Stimulated activated naive CD8-positive, alpha-beta T cell treated with anti-CD3 and anti-CD28 coated beads, Interleukin-15, amount 100 ng/mL, for 72 hours (primary cell): Measurements from ENCODE around the gene ZNF688.

Source experiments
- ATAC-seq: fragments of 150-1000 bp; cut with Tn5 transposase; 2 replicates; pipeline ENCODE4 v1.10.0; 2021; ENCODE audit warnings: mild to moderate bottlenecking, moderate library complexity
- DNase-seq, 2 donors: peaks; one replicate each; pipeline ENCODE4 v3.0.0; 2021 to 2022
- H3K27ac Mint-ChIP-seq, 2 donors: one replicate each; pipeline ENCODE4 v1.8.0; 2022; ENCODE audit warnings: mild to moderate bottlenecking in 2 of 2, mixed read lengths in 2 of 2, moderate library complexity in 2 of 2
- H3K27me3 Mint-ChIP-seq: one replicate; pipeline ENCODE4 v1.8.0; 2022; ENCODE audit warnings: mixed read lengths
- H3K4me1 Mint-ChIP-seq: one replicate; pipeline ENCODE4 v1.8.0; 2022; ENCODE audit warnings: mild to moderate bottlenecking, mixed read lengths
- H3K4me3 Mint-ChIP-seq, 2 donors: one replicate each; pipeline ENCODE4 v1.8.0; 2022; ENCODE audit warnings: mild to moderate bottlenecking in 2 of 2, mixed read lengths in 2 of 2, moderate library complexity in 1 of 2
- H3K9me3 Mint-ChIP-seq, 2 donors: one replicate each; pipeline ENCODE4 v1.8.0; 2022; ENCODE audit warnings: mixed read lengths in 2 of 2

The ZNF688 gene

DNA sequence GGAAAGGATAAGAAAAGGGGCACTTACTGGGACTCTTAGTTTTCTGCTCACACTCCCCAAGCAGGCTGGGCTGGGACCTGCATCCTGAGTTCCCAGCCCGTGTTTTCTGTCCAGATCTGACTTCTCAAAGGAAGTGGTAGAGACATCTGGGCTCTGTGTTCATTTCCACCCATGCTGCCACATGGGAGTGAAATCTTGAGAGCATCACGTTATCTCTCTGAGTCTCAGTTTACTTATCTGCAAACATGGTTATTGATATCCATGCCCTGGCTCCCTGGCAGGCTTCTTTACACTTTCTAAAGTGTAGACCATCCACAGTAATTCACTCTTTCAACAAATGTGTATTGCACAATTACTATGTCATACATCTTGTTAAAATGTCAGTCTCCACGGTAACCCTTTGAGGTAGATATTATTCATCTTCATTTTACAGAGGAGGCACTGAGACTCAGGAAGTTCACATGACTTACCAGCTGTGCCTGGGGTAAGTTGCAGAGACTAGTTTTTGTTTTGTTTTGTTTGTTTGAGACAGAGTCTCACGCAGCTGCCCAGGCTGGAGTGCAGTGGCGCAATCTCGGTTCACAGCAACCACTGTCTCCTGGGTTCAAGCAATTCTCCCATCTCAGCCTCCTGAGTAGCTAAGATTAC is 3.4 kb downstream of the ZNF688 start:
- DNase-seq (peak; percentile 30 to 54), ATAC-seq (peak; percentile 63)
- Mint-ChIP-seq H3K4me1 (peaks cover 43% of the 10 kb centered on the region), H3K4me3 (peak overlapping the region; percentile 64 to 74), H3K27me3 (no peaks in the 10 kb centered on the region), H3K27ac (peak overlapping the region; percentile 96 to 97), H3K9me3 (no peaks in the 10 kb centered on the region)

- Mint-ChIP-seq H3K27ac (peak overlapping the region; percentile 63 to 96), H3K27me3 (no peaks in the 10 kb centered on the region), H3K4me3 (peak overlapping the region; percentile 40 to 74), H3K4me1 (peaks cover 44% of the 10 kb centered on the region), H3K9me3 (no peaks in the 10 kb centered on the region)
- ATAC-seq = peak; percentile 51
- peak; percentile 41 to 74 for DNase-seq
These were observed 4.1 kb downstream of the ZNF688 start for GRCh38 chr16:30567160-30567990.

- peaks cover 47% of the 10 kb centered on the region for H3K4me1 Mint-ChIP-seq
- no peak overlapping the region for H3K4me3 Mint-ChIP-seq
These were observed 5.0 kb downstream of the ZNF688 start for GRCh38 chr16:30566531-30566930.

DNA sequence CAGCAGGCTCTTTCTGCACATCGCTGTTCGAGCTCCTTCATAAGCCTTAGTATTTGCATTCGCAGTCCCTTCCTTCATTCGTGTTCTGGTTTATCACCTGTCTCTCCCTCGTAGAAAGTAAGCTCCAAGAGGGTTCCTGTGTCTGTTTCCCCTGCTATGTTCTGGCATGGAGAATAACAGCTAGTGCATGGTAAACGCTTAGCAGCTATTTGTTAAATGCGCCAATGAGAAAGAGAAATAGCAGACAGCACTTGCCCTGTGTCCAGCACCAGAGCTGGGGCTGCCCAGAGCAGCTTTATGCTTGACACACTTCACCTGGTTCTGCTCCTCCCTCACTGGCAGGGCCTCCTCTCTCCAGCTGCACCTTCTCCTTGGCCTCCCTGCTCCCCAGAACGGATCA is 5.5 kb downstream of the ZNF688 start:
- no peaks in the 10 kb centered on the region for H3K9me3 Mint-ChIP-seq
- H3K4me1 Mint-ChIP-seq = peaks cover 50% of the 10 kb centered on the region
- ATAC-seq (no peak), DNase-seq (no peak)
- no peak overlapping the region for H3K27ac Mint-ChIP-seq
- no peaks in the 10 kb centered on the region for H3K27me3 Mint-ChIP-seq
- no peak overlapping the region for H3K4me3 Mint-ChIP-seq

More at GRCh38 chr16:30566531-30566930, 5.0 kb downstream of the ZNF688 start:
- DNase-seq = no peak
- Mint-ChIP-seq H3K27me3 (no peaks in the 10 kb centered on the region), H3K27ac (no peak overlapping the region), H3K9me3 (no peaks in the 10 kb centered on the region)
- no peak for ATAC-seq

- Mint-ChIP-seq H3K27ac (no peak overlapping the region), H3K9me3 (no peaks in the 10 kb centered on the region), H3K27me3 (no peaks in the 10 kb centered on the region)
These were observed 6.0 kb downstream of the ZNF688 start for GRCh38 chr16:30565526-30565925.

DNA sequence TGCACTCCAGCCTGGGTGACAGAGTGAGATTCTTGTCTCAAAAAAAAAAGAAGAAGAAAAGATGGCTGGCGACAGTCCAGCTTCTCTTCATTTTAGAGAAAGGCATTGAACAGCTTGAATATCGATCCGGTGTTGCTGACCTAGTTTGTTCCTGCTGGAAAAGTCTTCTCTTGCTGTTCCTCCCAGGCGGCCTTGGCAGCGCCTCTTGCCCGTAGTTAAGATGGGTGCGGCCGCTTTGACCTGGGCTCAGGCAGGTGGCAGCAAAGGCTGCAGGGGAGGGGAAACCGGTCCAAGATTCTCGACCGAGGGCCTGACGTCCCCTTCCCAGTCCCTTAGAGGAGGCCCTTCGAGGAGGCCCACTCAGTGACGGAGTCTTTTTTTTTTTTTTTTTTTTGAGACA is 9.5 kb downstream of the ZNF688 start:
- H3K9me3 Mint-ChIP-seq = no peaks in the 10 kb centered on the region
- DNase-seq = no peak
- H3K4me1 Mint-ChIP-seq = peaks cover 46% of the 10 kb centered on the region
- H3K27me3 Mint-ChIP-seq = no peaks in the 10 kb centered on the region
- H3K27ac Mint-ChIP-seq = peak overlapping the region; percentile 46 to 95
- H3K4me3 Mint-ChIP-seq = peak overlapping the region; percentile 79 to 91
- ATAC-seq = no peak

More at GRCh38 chr16:30565526-30565925, 6.0 kb downstream of the ZNF688 start:
- peaks cover 50% of the 10 kb centered on the region for H3K4me1 Mint-ChIP-seq
- ATAC-seq (no peak), DNase-seq (no peak)
- H3K4me3 Mint-ChIP-seq = no peak overlapping the region

DNA sequence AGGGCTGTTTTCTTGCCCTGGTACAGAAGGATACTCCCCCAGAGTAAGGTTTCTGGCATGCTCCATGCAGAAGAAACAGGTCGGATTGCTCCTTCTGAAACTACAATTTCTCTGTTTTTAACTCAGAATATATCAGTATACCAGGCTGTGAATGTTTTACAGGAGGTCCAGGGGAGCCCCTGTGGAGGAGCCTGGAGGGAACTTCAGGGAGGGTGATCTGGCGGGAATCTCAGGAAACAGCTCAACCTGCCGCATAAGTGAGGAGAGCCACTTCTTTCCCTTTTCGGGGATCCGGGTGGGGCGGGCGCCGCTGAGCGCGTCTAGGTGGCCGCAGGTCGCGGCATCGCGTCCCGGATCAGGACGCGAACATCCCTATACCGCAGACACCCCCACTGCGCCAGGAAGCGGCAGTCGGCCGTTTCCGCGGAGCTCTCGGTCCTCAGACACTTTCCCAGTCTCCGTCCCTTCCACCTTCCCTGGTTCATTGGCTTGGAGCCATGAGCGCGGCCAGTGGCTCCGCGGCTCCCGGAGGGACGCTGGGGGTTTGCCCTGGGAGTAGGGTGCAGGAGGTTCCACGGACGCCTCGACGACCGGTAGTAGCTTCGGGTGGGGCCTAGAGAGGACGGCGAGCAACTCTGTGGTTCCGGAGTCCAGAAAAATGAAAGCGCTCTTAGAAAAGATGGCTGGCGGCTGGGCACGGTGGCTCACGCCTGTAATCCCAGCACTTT is 10.3 kb downstream of the ZNF688 start:
- DNase-seq = no peak
- peaks cover 46% of the 10 kb centered on the region for H3K4me1 Mint-ChIP-seq
- no peaks in the 10 kb centered on the region for H3K27me3 Mint-ChIP-seq
- peak overlapping the region; percentile 79 to 91 for H3K4me3 Mint-ChIP-seq
- H3K9me3 Mint-ChIP-seq = no peaks in the 10 kb centered on the region
- H3K27ac Mint-ChIP-seq = peak overlapping the region; percentile 91 to 95
- no peak for ATAC-seq

GRCh38 chr16:30559690-30560089 is 11.8 kb downstream of the ZNF688 start:
- H3K4me1 Mint-ChIP-seq = peaks cover 62% of the 10 kb centered on the region
- ATAC-seq (no peak), DNase-seq (no peak)
- H3K27me3 Mint-ChIP-seq = no peaks in the 10 kb centered on the region
- no peak overlapping the region for H3K4me3 Mint-ChIP-seq
- H3K9me3 Mint-ChIP-seq = no peaks in the 10 kb centered on the region
- peak overlapping the region in 1 of 2 donors; percentile 21 for H3K27ac Mint-ChIP-seq

GRCh38 chr16:30558789-30559377 is 12.6 kb downstream of the ZNF688 start:
- Mint-ChIP-seq H3K4me1 (peaks cover 70% of the 10 kb centered on the region), H3K9me3 (no peaks in the 10 kb centered on the region), H3K4me3 (peak overlapping the region; percentile 88 to 92), H3K27ac (peak overlapping the region; percentile 90 to 98), H3K27me3 (no peaks in the 10 kb centered on the region)
- no peak for ATAC-seq
- no peak for DNase-seq

DNA sequence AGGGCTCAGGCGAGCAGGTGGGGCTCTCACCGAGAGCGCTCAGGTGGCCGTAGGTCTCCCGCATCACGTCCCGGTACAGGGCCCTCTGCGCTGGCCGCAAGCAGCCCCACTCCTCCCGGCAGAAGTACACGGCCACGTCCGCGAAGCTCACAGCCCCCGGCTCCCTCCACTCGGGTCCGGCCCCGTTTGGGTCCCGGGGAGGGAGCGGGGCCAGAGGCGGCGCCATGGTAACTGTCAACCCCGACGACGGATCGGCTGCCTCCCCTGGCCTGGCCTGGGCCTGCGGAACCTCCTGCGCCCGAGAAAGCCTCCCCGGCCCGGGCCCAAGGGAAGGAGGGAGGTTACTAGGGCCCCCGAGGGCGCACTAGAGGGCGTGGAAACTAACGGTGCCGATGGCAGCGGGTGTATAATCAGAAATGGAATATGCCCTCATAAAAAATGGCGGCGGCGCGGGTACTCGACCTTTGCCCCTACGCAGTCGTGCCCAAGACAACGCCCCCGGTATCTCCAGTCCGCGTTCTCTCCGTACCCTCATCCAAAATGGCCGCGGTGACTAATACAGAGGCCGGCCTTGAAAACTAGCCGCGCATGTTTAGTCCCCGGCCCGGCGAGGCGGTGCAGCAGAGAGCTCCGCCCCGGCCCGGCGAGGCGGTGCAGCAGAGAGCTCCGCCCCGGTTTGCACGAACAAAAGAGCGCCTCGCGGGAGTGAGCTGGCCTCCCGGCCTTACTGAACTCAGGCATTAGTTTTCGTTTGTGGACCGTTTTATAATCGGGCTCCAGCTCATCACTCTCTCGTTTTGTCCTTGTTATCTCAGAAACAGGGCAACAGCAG is 13.3 kb downstream of the ZNF688 start, which contains the start of gene ZNF764:
Gene ZNF764 (minus strand): TSS at position 418 of the 832 bp plus-strand sequence. CDS start 192 bp downstream, at position 226.
- peaks cover 77% of the 10 kb centered on the region for H3K4me1 Mint-ChIP-seq
- H3K9me3 Mint-ChIP-seq = no peaks in the 10 kb centered on the region
- ATAC-seq = peak; percentile 96
- peak within 1 kb of the TSS; percentile 88 to 92 for H3K4me3 Mint-ChIP-seq
- DNase-seq = peak; percentile 95 to 98
- no peaks in the 10 kb centered on the region for H3K27me3 Mint-ChIP-seq
- peak within 1 kb of the TSS; percentile 90 to 98 for H3K27ac Mint-ChIP-seq

DNA sequence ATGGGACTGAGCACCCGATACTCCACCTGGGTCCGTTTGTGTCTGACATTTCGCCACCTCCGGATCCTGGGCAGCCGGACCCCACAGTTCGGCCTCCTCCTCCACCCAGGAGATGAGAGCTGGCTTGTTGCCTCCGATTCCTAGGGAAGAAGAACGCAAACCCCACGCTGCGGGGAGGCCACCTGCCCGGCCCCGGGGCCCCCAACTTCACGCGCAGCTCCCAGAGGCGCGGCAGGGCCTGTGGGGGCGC is 13.9 kb downstream of the ZNF688 start:
- Mint-ChIP-seq H3K9me3 (no peaks in the 10 kb centered on the region), H3K4me3 (peak overlapping the region; percentile 88 to 92), H3K4me1 (peaks cover 78% of the 10 kb centered on the region), H3K27ac (peak overlapping the region; percentile 90 to 98), H3K27me3 (no peaks in the 10 kb centered on the region)
- DNase-seq (no peak), ATAC-seq (no peak)

GRCh38 chr16:30556125-30556473 is 15.4 kb downstream of the ZNF688 start:
- peak overlapping the region; percentile 64 to 92 for H3K4me3 Mint-ChIP-seq
- DNase-seq (no peak), ATAC-seq (no peak)
- no peaks in the 10 kb centered on the region for H3K27me3 Mint-ChIP-seq
- peaks cover 82% of the 10 kb centered on the region for H3K4me1 Mint-ChIP-seq
- no peaks in the 10 kb centered on the region for H3K9me3 Mint-ChIP-seq
- peak overlapping the region; percentile 67 to 89 for H3K27ac Mint-ChIP-seq

GRCh38 chr16:30555315-30556124 is 16.0 kb downstream of the ZNF688 start:
- H3K9me3 Mint-ChIP-seq = no peaks in the 10 kb centered on the region
- H3K27me3 Mint-ChIP-seq = no peaks in the 10 kb centered on the region
- H3K4me3 Mint-ChIP-seq = peak overlapping the region; percentile 64 to 92
- DNase-seq = no peak
- no peak for ATAC-seq
- peak overlapping the region in 1 of 2 donors; percentile 67 for H3K27ac Mint-ChIP-seq
- peaks cover 81% of the 10 kb centered on the region for H3K4me1 Mint-ChIP-seq
